K562 (cell line): ENCODE data around the gene AGPAT1. TPM values are rescaled to one million over a fixed set of nuclear protein-coding genes. Genes with fewer than 3 reads are reported as not detected.

Experiments
- ATF7 ChIP-seq: fragments of 450-650 bp; IDR thresholded peaks from 2 replicates; pipeline ENCODE4 v1.7.1; 2014; ENCODE audit warnings: mild to moderate bottlenecking, moderate library complexity
- CBX5 ChIP-seq: IDR thresholded peaks from 2 replicates; pipeline ENCODE4 v1.6.1; 2014; ENCODE audit warnings: low read depth, borderline replicate concordance
- E4F1 ChIP-seq: fragments of 250-450 bp; sonication (Bioruptor Pico); IDR thresholded peaks from 2 replicates; pipeline ENCODE4 v1.5.0; 2021; ENCODE audit warnings: mild to moderate bottlenecking, borderline replicate concordance
- ETV5 ChIP-seq: sonication (generic); formaldehyde crosslinking; IDR thresholded peaks from 2 replicates; pipeline ENCODE4 v1.4.0; 2020; ENCODE audit warnings: low read depth, mild to moderate bottlenecking, missing genetic modification reagents
- GABPB1 ChIP-seq: sonication (generic); formaldehyde crosslinking; IDR thresholded peaks from 2 replicates; pipeline ENCODE4 v1.8.0; 2022; ENCODE audit warnings: mild to moderate bottlenecking, missing genetic modification reagents
- HMGN3 ChIP-seq: IDR thresholded peaks from 2 replicates; pipeline ENCODE4 v1.6.1; 2011; ENCODE audit warnings: borderline replicate concordance, low read depth, mild to moderate bottlenecking, mixed read lengths, low read length; ENCODE audit not compliant: insufficient read length; ENCODE audit errors: extremely low read depth
- MLX ChIP-seq, 2 experiments: fragments of 450-650 bp in 1 of 2; sonication (generic) in 1 of 2; formaldehyde crosslinking; conservative IDR thresholded peaks; 2 replicates each; pipeline versions ENCODE4 v1.4.0 to v1.8.1; 2020 to 2022; ENCODE audit warnings: mild to moderate bottlenecking in 1 of 2, missing genetic modification reagents in 1 of 2
- PCBP2 ChIP-seq: fragments of 200-400 bp; formaldehyde crosslinking; IDR thresholded peaks from 2 replicates; pipeline ENCODE4 v1.6.1; 2018; ENCODE audit warnings: low read length, low read depth, mild to moderate bottlenecking, moderate library complexity; ENCODE audit not compliant: poor library complexity, severe bottlenecking
- PRDM10 ChIP-seq: fragments of 450-650 bp; IDR thresholded peaks from 2 replicates; pipeline ENCODE4 v1.6.1; 2018; ENCODE audit not compliant: partially characterized antibody
- RAD51 ChIP-seq: fragments of 450-650 bp; IDR thresholded peaks from 2 replicates; pipeline ENCODE4 v1.7.1; 2016; ENCODE audit warnings: low read depth, mild to moderate bottlenecking, borderline replicate concordance
- SMARCA5 ChIP-seq: fragments of 450-650 bp; IDR thresholded peaks from 2 replicates; pipeline ENCODE4 v1.6.1; 2016
- SUPT5H ChIP-seq: fragments of 450-650 bp; IDR thresholded peaks from 2 replicates; pipeline ENCODE4 v1.6.1; 2016
- TEAD1 ChIP-seq, 2 experiments: fragments of 450-650 bp in 1 of 2; sonication (generic) in 1 of 2; formaldehyde crosslinking; IDR thresholded peaks; 2 replicates each; pipeline versions ENCODE4 v1.4.0 to v1.8.0; 2020 to 2022; ENCODE audit warnings: mild to moderate bottlenecking in 2 of 2, missing genetic modification reagents in 1 of 2
- U2AF2 ChIP-seq: fragments of 200-400 bp; formaldehyde crosslinking; optimal IDR thresholded peaks from 2 replicates; pipeline ENCODE3; 2017; ENCODE audit warnings: low read depth, mild to moderate bottlenecking, low read length
- ZBTB12 ChIP-seq: fragments of 250-450 bp; sonication (Bioruptor Pico); IDR thresholded peaks from 2 replicates; pipeline ENCODE4 v1.4.0; 2020
- ZNF740 ChIP-seq, 3 experiments: fragments of 200-800 bp in 1 of 3; sonication (Bioruptor generic) in 1 of 3; sonication (generic) in 1 of 3; formaldehyde crosslinking in 1 of 3; IDR thresholded peaks; 2 replicates each; pipeline versions ENCODE4 v1.6.1 to v1.8.0; 2016 to 2022; ENCODE audit warnings: mild to moderate bottlenecking in 2 of 3, missing compliant biosample characterization in 2 of 3, missing genetic modification characterization in 2 of 3, missing genetic modification reagents in 1 of 3
- ZNF778 ChIP-seq: fragments of 450-650 bp; formaldehyde crosslinking; IDR thresholded peaks from 2 replicates; pipeline ENCODE4 v1.4.0; 2020; ENCODE audit warnings: mild to moderate bottlenecking, moderate library complexity
- polyA plus RNA-seq, 8 experiments: library from polyadenylated mRNA; depleted of rRNA in 4 of 8; stranded (reverse) in 5 of 8; unstranded in 3 of 8; fragments of >200 nt; fragmentation: Nextera tagmentation in 2 of 8; fragmentation: Illumina TruSeq in 1 of 8; extraction: Ambion mirVana in 2 of 8; extraction: Trizol in 1 of 8; gene quantifications; 2 replicates each; pipeline versions ENCODE4 v1.2.1 to v1.2.3, GENCODE V29; 2011 to 2014; ENCODE audit warnings: inconsistent platforms in 1 of 8, missing spikeins in 1 of 8
- total RNA-seq, 7 experiments: library from RNA; depleted of rRNA in 6 of 7; stranded (reverse); fragments of >200 nt in 6 of 7; fragmentation: Illumina TruSeq in 2 of 7; extraction: Trizol in 2 of 7; gene quantifications; 2 replicates each; pipeline versions ENCODE4 v1.2.1 to v1.2.3, GENCODE V29; 2011 to 2021; ENCODE audit warnings: low replicate concordance in 1 of 7

The AGPAT1 gene
- total and polyA plus RNA-seq, 9 of the 15 experiments (the other 6 are each of a cell fraction or from before 2014, with no cell fraction given), result 37.9 to 176 (median 69.4) TPM

GRCh38 chr6:32177788-32178546 lies 2.1 kb upstream of the AGPAT1 start, which contains the start of gene RNF5 (continued):
- TF ChIP-seq E4F1 (CRISPR knock-in tag) (no peak), SMARCA5 (no peak), GABPB1 (CRISPR knock-in tag) (peak; percentile 63; the same call in 1 of the 2 replicates), MLX (CRISPR knock-in tag; conservative IDR thresholded peaks at IDR 0.05) (no peak), PCBP2 (no peak), TEAD1 (CRISPR knock-in tag; IDR thresholded peaks at IDR 0.05) (no peak), SUPT5H (peak; percentile 78; the same call in 1 of the 2 replicates), RAD51 (no peak), ATF7 (peak; percentile 76), ZNF778 (CRISPR knock-in tag) (no peak), U2AF2 (no peak), ZBTB12 (CRISPR knock-in tag) (peak; percentile 57; the same call in 1 of the 2 replicates), CBX5 (no peak), PRDM10 (peak; percentile 90), ETV5 (CRISPR knock-in tag) (no peak), HMGN3 (no peak), ZNF740 (CRISPR knock-in tag; IDR thresholded peaks at IDR 0.05) (no peak), ZNF740 (tag; IDR thresholded peaks at IDR 0.05) (no peak)
